ENCODE results near the gene HAT1.

GRCh38 chr2:171991027-171991426, 68.8 kb downstream of the HAT1 start:
- no peak for TF ChIP-seq NFYB (IDR thresholded peaks at IDR 0.05; ENCODE audit: insufficient read depth, low read depth, low read length)
- TF ChIP-seq EGR1 (IDR thresholded peaks at IDR 0.05; ENCODE audit: borderline replicate concordance in 1 of 2, low read depth in 2 of 2, low read length in 2 of 2) = no peak
